ENCODE measurements around the gene ADAMTS9. TPM values are rescaled to one million over a fixed set of nuclear protein-coding genes. Genes with fewer than 3 reads are reported as not detected.

The ADAMTS9 gene
- total RNA-seq, 6 experiments from 2014 or later, result 1.1 to 9.9 (median 3.5) TPM

DNA sequence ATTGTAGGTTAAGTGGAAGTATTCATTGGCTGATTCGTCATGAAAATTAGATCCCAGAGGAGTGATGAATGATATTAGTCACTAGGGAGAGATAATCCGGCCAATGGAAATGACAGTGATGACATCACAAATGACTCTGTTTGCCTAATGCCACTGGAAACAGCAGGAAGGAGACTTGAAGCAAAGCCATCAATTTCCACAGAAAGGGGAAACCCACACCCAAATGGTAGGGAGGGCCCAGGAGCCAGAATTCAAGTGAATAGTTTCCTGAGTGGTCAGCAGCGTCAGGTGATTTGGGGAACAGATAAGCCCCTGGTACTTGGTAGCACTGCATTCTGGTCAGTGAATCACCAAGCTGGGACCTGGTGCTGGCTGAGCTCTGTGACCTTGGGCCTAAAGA lies 3.3 kb upstream of the ADAMTS9 start:
- H3K27me3 ChIP-seq, result no peaks in the 10 kb centered on the region
- no peak overlapping the region for H3K4me3 ChIP-seq
- intact Hi-C loops (cut with DNase I), result no loop called here
- H3K9me3 ChIP-seq, result no peaks in the 10 kb centered on the region
- no peak for ATAC-seq
- 27% methylated on average over 3 of the region's 3 CpGs for WGBS (ENCODE audit: insufficient coverage, low coverage, low lambda C conversion rate, missing lambda C conversion rate)
- H3K27ac ChIP-seq, result no peak overlapping the region
- H3K4me1 ChIP-seq, result peaks cover 0 to 3% (median 0%) of the 10 kb centered on the region in 4 donors
- DNase-seq, result no peak
- H3K36me3 ChIP-seq, result no peaks in the 10 kb centered on the region
- TF ChIP-seq, protein P1, sequence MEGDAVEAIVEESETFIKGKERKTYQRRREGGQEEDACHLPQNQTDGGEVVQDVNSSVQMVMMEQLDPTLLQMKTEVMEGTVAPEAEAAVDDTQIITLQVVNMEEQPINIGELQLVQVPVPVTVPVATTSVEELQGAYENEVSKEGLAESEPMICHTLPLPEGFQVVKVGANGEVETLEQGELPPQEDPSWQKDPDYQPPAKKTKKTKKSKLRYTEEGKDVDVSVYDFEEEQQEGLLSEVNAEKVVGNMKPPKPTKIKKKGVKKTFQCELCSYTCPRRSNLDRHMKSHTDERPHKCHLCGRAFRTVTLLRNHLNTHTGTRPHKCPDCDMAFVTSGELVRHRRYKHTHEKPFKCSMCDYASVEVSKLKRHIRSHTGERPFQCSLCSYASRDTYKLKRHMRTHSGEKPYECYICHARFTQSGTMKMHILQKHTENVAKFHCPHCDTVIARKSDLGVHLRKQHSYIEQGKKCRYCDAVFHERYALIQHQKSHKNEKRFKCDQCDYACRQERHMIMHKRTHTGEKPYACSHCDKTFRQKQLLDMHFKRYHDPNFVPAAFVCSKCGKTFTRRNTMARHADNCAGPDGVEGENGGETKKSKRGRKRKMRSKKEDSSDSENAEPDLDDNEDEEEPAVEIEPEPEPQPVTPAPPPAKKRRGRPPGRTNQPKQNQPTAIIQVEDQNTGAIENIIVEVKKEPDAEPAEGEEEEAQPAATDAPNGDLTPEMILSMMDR (IDR thresholded peaks at IDR 0.05), result no peak
- no peak for TF ChIP-seq POLR2A (IDR thresholded peaks at IDR 0.05)

DNA sequence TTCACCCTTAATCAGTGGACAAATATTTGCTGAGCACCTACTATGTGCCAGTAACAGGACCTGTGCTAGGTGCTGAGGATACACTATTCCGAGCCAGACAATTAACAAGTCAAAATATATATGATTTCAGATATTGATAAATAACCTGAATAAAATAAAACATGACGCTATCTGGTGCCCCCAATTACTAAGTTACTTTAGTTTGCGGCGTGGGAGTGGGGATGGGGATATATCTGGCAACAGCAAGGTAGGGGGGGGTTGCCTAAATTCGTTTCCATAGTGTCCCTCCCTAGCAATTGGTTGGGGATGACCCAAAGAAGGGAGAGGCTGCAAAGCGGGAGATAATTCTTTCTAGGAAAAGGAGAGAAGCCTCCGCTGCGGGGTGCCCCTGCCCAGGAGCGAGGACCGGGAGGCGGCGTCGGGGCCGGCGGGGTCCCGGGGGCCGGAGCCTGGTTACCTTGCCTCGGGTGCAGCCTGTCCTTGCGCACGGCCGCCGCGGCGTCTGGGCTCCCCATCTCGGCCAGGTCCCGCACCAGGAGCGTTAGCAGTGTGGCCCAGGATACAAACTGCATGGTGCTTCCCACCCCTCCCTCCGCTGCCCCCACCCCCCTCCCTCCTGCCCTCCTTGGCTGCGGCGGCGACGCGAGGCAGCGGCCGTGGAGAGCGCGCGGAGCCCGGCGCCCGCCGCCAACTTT lies 567 bp downstream of the ADAMTS9 start:
- Histone ChIP-seq H3K9me3 (no peaks in the 10 kb centered on the region), H3K4me1 (peaks cover 0 to 3% (median 0%) of the 10 kb centered on the region in 4 donors), H3K4me3 (peak overlapping the region; percentile 47 to 64 (median 51)), H3K27ac (peak overlapping the region; percentile 39 to 93 (median 90)), H3K27me3 (no peaks in the 10 kb centered on the region), H3K36me3 (no peaks in the 10 kb centered on the region)
- DNase-seq (peak in 2 of 3 donors; percentile 30 to 44), ATAC-seq (no peak)
- TF ChIP-seq POLR2A (IDR thresholded peaks at IDR 0.05), result no peak
- TF ChIP-seq, protein P1 (IDR thresholded peaks at IDR 0.05), result no peak
- intact Hi-C loops (cut with DNase I), result no loop called here
- 5% methylated on average over 18 of the region's 42 CpGs for WGBS (ENCODE audit: insufficient coverage, low coverage, low lambda C conversion rate, missing lambda C conversion rate)

DNA sequence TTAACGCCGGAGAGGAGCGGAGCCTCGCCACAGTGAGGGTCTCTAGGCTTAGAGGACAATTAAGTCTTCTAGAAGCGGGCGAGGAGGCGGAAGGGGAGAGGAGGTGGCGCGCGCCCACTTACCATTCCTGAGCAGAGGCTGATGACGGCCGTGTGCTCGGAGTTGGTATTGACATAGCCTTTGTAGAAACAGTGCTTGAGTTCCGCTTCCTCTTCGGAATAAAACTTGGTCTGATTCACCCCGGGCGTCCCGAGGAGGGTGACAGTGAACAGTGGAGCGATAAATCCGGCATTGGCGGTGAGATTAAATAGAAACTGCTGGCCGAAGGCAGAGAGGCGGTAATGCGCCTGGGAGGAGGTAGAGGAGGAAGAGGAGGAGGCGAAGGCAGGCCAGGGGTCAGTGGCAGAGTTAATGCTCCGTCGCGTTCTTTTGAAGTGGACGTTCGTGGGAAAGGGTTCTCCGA lies 1.3 kb downstream of the ADAMTS9 start:
- 2% methylated on average over 21 of the region's 31 CpGs for WGBS (ENCODE audit: insufficient coverage, low coverage, low lambda C conversion rate, missing lambda C conversion rate)
- intact Hi-C loops (cut with DNase I), result no loop called here
- no peaks in the 10 kb centered on the region for H3K9me3 ChIP-seq
- no peaks in the 10 kb centered on the region for H3K36me3 ChIP-seq
- H3K27me3 ChIP-seq, result no peaks in the 10 kb centered on the region
- peak in 2 of 3 donors; percentile 38 to 45 for DNase-seq
- H3K4me3 ChIP-seq, result peak overlapping the region; percentile 47 to 64 (median 51)
- H3K27ac ChIP-seq, result peak overlapping the region; percentile 39 to 93 (median 90)
- no peak for TF ChIP-seq POLR2A (IDR thresholded peaks at IDR 0.05)
- TF ChIP-seq, protein P1 (IDR thresholded peaks at IDR 0.05), result no peak
- H3K4me1 ChIP-seq, result peaks cover 0 to 3% (median 0%) of the 10 kb centered on the region in 4 donors
- ATAC-seq, result peak; percentile 28 to 38 (median 34)

DNA sequence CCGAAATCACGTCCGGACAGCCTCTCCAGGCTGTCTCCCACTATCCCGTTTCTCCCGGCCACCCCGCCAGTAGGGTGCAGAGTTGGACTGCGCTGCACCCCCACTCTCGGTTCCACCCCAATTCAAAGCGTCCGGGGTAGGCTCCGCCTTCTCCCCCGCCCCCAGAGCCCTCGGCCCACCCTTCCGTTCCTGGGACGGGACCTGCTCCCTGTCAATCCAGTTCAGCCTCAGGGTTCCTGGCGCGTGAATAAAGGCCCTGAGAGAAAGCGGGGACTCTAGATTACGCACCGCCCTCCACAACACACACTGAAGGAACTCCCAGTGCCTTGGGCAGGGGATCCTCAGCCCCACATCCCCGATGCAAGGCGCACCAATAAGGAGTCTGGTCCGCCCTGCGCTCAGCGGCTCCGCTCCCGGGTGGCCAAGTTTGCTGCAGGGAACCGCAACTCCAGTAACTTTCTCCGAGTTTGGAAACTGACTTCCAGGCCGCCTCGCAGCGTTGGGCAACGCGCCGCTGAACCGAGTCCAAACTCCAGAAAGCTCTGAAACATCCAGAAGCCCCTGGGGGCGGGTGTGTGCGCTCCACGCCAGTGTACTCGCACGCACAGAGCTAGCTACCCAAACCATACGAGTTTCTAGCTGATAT lies 1.9 kb downstream of the ADAMTS9 start:
- WGBS (ENCODE audit: insufficient coverage, low coverage, low lambda C conversion rate, missing lambda C conversion rate), result 6% methylated on average over 15 of the region's 42 CpGs
- intact Hi-C loops (cut with DNase I), result no loop called here
- ATAC-seq (peak; percentile 86 to 94 (median 90)), DNase-seq (peak; percentile 88 to 94 (median 92))
- Histone ChIP-seq H3K4me1 (no peaks in the 10 kb centered on the region), H3K9me3 (no peaks in the 10 kb centered on the region), H3K36me3 (no peaks in the 10 kb centered on the region), H3K4me3 (peak overlapping the region; percentile 47 to 64 (median 51)), H3K27ac (peak overlapping the region; percentile 80 to 93 (median 90)), H3K27me3 (no peaks in the 10 kb centered on the region)
- TF ChIP-seq, protein P1 (IDR thresholded peaks at IDR 0.05), result peak; percentile 26 to 50 (median 38)
- peak; percentile 67 for TF ChIP-seq POLR2A (IDR thresholded peaks at IDR 0.05)
